HG03103 (cell line): ENCODE data around the gene DAPL1.

Experiments used
- ATAC-seq: cut with Tn5 transposase; IDR thresholded peaks from one replicate; pipeline ENCODE4 v1.9.1; 2021; ENCODE audit warnings: low read depth; ENCODE audit not compliant: unreplicated experiment

DAPL1 gene

DNA sequence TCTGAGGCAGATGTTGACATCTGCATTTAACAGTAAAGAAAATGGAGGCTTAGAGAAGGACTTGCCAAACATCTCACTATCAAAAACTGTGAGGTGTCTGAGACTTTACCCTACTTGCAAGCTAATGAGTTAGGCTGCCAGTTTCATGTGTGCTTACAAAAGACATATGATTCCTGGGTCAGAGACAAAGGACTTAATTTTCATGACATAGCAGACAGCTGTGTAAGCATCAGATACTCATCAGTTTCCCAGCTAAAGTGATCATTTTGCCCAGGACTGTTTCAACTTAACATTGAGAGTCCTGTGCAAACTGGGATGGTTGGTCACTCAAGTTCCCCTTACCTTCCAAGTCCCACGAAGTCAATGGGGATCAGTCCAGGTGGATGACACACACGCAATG, 18.9 kb upstream of the DAPL1 start:
- ATAC-seq: no peak

DNA sequence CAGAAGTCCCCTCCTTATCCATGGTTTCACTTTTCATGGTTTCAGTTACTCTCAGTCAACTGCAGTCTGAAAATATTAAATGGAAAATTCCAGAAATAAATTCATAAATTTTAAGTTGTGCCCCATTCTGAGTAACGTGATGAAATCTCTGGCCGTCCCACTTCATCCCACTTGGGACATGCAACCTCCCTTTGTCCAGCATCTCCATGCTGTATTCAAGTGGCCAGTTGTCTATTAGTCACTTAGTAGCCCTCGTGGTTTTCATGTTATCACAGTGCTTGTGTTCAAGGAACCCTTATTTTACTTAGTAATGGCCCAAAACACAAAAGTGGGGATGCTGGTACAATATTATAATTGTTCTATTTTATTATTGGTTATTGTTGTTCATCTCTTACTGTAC, 18.0 kb upstream of the DAPL1 start:
- no peak for ATAC-seq

- ATAC-seq: no peak
Observed at GRCh38 chr2:158778243-158778642, 16.9 kb upstream of the DAPL1 start.

DNA sequence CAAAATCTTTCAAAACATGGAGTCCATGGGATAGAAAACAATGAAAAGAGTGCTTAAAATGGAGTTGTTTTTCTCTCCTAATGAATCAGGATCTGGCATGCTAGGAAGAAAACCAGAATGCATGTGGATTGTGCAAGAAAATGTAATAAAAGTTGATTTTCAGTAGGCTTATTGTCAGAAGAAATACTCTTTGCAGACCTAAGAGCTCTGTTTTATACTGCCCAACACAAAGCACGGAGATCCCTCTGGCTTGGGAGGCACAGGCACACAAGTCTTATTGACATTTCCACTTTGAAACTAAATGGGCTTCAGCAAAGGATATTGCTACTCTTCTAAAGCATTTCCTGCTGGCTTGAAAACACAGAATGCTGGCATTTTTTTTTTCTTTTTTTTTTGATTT, 15.5 kb upstream of the DAPL1 start:
- ATAC-seq: no peak

GRCh38 chr2:158781353-158781961, 13.7 kb upstream of the DAPL1 start:
- no peak for ATAC-seq

DNA sequence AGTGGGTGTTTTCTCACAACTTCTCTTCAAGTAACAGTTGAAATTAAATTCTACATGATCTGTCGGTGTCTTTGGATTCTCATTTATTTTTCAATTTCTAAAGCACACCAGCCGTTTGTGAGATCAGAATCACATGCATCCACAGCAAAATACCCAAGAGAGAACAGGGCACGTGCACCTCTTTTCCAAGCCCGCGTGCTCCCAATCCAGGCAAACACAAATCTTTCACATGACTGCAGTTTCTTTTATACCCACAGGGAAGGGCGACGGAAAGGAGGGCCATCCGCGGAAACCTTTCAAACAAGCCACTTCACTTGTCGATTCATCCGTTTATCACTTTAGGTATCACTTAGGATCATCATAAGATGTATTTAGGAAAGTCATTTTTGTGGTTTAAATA, 13.0 kb upstream of the DAPL1 start:
- ATAC-seq: no peak

- no peak for ATAC-seq
Observed at GRCh38 chr2:158782616-158783015, 12.5 kb upstream of the DAPL1 start.

DNA sequence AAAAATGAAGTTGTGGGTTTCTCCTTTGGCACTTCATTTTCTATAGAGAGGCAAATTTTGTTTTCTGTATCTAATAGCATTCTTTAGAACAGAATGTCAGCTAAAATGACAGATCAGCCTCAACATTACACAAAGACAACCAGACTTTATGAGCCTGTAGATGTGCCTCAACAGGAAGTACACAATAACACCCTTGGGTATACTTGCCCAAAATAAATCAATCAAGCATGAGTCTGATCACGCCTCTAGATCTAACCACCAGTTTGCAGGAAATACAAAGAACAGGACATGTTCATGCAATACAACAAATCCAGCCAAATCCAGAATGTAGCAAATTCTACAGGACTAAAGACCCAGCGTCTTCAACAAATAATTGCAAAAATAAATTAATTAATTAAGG, 11.2 kb upstream of the DAPL1 start:
- no peak for ATAC-seq

GRCh38 chr2:158786897-158787296, 8.2 kb upstream of the DAPL1 start:
- ATAC-seq: no peak

DNA sequence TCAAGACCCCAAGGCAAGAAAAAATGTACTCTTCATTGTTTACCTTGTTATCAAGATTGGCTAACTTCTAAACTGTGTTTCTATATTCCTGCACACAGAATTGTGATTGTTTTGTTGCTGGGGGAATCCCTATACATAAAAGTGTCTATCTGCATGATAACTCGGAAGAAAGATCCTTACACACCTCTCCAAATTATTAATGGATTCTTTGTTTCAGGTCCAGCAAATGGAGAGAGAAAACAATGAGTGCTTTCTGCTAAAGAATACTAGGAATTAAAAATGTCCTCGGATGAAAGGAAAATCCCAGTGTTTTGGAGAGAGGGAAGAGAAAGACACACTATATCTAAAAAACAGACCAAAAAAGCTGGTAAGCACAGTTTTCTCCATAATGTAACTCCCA, 6.2 kb upstream of the DAPL1 start:
- no peak for ATAC-seq

DNA sequence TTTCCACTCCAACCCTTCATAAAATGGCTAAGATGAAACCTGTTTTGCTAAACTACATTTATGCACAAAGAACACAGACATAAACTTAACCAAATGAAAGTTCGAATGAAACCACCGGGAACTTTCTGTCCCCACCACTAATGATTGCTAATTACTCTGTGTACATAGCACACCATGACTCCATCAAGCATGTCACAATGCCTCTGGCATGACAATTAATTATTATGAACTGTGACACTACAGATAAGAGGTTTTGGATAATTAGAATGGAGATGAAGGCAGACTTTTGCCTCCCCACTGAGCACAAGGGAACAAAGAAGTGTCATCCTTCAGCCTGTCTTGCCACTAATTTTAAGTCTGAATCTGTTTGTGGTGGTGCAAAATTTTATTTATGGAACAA, 1.5 kb downstream of the DAPL1 start:
- no peak for ATAC-seq

GRCh38 chr2:158797963-158798700, 3.0 kb downstream of the DAPL1 start:
- no peak for ATAC-seq

DNA sequence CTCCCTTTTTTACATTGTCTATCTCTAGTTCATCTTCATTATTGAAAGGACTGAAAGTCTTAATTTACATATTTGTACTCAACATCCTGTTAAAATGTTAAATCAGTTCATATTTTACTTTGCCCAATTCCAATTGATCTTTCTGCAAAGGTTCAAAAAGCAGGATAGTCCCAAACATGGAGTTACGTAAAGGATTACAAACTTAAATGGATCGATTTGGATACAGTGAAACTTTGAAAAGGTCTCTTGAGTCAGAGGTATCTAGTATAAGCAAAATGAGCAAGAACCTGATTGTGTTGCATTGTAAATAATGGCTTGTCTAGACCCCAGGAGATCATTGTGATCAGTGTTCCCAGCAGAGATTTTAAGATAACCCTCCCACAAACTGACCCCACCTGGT, 4.1 kb downstream of the DAPL1 start:
- ATAC-seq: no peak

DNA sequence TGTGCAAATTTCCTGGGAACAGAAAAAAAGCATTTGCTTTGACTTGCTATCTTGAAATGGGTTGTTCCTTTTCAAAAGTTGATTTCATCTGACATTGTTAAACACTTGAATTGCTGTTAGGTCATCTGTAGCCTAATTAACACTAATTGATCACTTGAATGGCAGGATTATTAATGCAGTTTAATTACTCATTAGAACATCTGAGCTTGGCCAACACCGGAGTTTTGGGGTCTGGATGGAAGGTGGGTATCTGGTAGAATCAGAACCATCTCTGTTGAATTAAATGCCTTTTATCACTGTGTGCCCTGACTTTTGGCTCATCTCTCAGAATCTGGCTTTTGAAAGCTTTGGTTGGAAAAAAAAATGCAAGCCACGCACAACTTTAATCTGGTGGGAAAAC, 8.4 kb downstream of the DAPL1 start:
- ATAC-seq: no peak

DNA sequence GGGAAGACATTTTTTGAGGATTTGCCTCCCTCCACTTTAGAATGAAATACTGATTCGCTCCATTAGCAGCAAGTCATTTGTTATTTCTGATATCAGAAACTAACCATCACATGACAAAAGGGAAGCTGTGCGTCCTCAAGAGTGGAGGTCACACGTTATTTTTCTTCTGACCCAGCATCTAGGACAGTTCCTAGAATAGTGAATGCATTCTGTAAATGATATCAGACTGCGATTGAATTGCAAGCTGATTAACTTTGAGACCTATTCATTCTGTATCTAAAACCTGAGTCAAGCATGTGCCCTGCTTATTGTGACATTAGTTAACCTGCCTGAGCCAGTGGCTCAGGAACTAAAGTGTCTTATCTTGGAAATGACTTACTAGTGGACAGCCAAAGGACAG, 10.1 kb downstream of the DAPL1 start:
- ATAC-seq: no peak

GRCh38 chr2:158805936-158806335, 10.8 kb downstream of the DAPL1 start:
- ATAC-seq: no peak

DNA sequence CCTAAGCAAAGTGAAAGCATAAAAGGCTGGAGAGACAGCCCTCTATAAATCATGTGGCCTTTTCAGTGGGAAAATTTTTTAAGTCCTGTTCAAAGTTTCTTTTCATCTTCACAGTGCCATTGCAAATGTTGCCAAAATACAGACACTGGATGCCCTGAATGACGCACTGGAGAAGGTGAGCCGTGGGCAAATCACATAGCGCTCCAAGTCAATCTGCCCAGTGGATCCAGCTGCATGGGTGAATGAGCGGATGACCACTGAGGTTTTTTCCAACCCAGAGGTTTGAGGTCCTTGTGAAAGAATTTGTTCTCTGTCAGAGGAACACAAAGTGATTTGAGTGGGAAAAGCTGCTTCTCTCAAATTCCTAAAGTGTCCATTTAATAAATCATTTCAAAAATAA, 11.8 kb downstream of the DAPL1 start:
- ATAC-seq: no peak

GRCh38 chr2:158808426-158808825, 13.3 kb downstream of the DAPL1 start:
- ATAC-seq: no peak

- no peak for ATAC-seq
Observed at GRCh38 chr2:158809816-158810215, 14.7 kb downstream of the DAPL1 start.

DNA sequence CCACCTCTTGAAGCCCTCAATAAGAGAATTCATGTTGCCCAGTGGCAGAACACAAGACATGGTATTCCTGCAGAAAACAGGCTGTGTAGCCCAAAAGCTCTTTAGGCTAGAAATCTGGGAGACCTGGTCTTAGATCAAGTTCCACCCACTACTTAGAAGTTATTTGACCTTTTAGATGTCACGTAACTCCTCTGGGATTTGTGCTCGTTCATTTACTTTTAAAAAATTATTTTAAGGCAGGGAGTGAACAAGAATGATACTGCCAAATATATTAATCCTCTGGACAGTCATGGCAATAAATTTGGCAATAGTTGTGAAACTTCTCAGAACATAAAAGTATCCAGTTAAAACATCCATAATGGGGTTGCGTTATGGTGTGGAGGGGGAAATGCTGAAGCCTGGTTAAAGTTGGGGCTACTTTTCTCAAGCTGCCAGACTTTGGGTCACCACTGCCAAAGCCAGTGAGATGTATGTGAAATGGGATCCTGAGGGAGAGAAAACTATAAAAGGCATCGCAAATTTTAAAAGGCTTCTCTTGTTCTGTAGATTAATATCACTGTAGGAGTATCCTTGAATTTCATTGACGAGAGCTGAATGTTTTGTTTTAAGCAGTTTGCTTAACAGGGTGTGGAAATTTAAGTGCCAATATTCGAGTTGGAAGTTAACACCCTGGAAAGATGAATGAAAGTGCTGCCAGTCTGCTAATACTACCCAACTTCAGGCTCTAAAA, 15.8 kb downstream of the DAPL1 start:
- no peak for ATAC-seq

DNA sequence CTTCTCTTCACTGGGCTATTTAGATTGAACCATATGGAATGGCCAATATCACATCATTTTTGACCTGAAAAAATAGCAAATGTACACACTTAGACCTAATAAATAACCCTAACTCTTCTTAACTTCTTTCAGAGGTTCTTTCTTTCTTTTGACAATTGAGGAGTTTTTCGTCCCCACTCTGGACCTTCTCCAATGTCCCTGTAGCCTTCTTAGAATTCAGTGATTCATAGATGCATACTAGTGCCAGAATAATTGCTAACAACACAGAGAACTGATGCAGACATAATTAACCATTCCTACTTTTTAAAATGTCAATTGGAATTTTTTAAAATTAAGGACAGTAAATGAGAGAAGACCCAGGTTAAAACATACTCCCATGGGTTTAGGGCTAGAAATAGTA, 20.0 kb downstream of the DAPL1 start:
- no peak for ATAC-seq

DNA sequence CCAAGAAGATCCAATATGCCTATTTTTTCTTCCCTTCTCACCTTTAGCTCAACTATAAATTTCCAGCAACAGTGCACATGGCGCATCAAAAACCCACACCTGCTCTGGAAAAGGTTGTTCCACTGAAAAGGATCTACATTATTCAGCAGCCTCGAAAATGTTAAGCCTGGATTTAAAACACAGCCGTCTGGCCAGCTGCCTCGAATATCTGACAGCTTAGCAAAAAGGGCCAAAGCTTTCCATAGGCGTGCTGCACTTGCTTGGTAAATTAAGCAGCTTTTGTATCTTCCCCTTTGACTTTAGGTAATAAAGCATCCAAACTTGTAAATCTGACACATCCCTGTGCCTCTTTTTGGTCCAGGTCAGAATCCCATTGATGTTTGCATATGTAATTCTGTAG, 20.5 kb downstream of the DAPL1 start:
- no peak for ATAC-seq
